Choroid plexus epithelial cell (primary cell): ENCODE measurements around the gene DENND1B.
"Not testable (repeated sequence)": the region's sequence is repeated elsewhere in the genome, so short reads cannot be mapped to it uniquely, and the experiment has no call there.

Experiments
- DNase-seq: peaks from one replicate; pipeline ENCODE4 v3.0.0-alpha.2; 2010; ENCODE audit warnings: low read depth
- H3K4me3 ChIP-seq: 2 replicates; pipeline ENCODE4 v1.5.1; 2011; ENCODE audit warnings: low read depth, mild to moderate bottlenecking, control low read depth, low read length, moderate library complexity
- TF ChIP-seq, protein P1 (sequence below): conservative IDR thresholded peaks from 2 replicates; pipeline ENCODE4 v1.5.1; 2011; ENCODE audit warnings: low read depth, mild to moderate bottlenecking, control low read depth, inconsistent platforms, low read length, moderate library complexity

DENND1B gene

GRCh38 chr1:197577580-197577979 lies 197.7 kb downstream of the DENND1B start:
- TF ChIP-seq, protein P1, sequence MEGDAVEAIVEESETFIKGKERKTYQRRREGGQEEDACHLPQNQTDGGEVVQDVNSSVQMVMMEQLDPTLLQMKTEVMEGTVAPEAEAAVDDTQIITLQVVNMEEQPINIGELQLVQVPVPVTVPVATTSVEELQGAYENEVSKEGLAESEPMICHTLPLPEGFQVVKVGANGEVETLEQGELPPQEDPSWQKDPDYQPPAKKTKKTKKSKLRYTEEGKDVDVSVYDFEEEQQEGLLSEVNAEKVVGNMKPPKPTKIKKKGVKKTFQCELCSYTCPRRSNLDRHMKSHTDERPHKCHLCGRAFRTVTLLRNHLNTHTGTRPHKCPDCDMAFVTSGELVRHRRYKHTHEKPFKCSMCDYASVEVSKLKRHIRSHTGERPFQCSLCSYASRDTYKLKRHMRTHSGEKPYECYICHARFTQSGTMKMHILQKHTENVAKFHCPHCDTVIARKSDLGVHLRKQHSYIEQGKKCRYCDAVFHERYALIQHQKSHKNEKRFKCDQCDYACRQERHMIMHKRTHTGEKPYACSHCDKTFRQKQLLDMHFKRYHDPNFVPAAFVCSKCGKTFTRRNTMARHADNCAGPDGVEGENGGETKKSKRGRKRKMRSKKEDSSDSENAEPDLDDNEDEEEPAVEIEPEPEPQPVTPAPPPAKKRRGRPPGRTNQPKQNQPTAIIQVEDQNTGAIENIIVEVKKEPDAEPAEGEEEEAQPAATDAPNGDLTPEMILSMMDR: no peak
- no peak for DNase-seq

DNA sequence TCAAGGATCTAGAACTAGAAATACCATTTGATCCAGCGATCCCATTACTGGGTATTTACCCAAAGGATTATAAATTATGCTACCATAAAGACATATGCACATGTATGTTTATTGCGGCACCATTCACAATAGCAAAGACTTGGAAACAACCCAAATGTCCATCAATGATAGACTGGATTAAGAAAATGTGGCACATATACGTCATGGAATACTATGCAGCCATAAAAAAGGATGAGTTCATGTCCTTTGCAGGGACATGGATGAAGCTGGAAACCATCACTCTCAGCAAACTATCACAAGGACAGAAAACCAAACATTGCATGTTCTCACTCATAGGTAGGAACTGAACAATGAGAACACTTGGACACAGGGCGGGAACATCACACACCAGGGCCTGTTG lies 199.7 kb downstream of the DENND1B start:
- not testable (repeated sequence) for H3K4me3 ChIP-seq

More at GRCh38 chr1:197577580-197577979, 197.7 kb downstream of the DENND1B start:
- H3K4me3 ChIP-seq: no peak overlapping the region

GRCh38 chr1:197572169-197572568 lies 203.1 kb downstream of the DENND1B start:
- no peak for DNase-seq
- no peak overlapping the region for H3K4me3 ChIP-seq
- TF ChIP-seq, protein P1: no peak

More for the DNA sequence above, 199.7 kb downstream of the DENND1B start:
- not testable (repeated sequence) for DNase-seq

DNA sequence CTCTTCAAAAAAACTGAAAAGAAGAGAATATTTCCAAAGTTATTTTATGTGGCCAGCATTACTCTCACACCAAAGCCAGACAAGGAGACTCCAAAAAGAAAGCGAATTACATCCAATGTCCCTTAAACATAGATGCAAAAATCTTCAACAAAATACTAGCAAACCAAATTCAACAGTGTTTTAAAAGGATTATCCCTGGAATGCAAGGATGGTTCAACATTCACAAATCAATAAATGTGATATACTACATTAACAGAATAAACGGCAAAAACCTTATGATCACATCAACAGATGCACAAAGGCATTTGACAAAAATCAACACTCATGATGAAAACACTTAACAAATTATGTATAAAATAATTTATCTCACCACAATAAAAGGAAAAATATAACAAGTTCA lies 207.8 kb downstream of the DENND1B start:
- TF ChIP-seq, protein P1: no peak
- peak; percentile 11 for DNase-seq
- H3K4me3 ChIP-seq: no peak overlapping the region

- no peak overlapping the region for H3K4me3 ChIP-seq
- TF ChIP-seq, protein P1: no peak
- no peak for DNase-seq
These were observed 214.2 kb downstream of the DENND1B start for GRCh38 chr1:197561041-197561440.

GRCh38 chr1:197559655-197560054 lies 215.6 kb downstream of the DENND1B start:
- DNase-seq: no peak
- H3K4me3 ChIP-seq: no peak overlapping the region
- TF ChIP-seq, protein P1: no peak

- DNase-seq: peak; percentile 23
- H3K4me3 ChIP-seq: no peak overlapping the region
- TF ChIP-seq, protein P1: no peak
These were observed 216.0 kb downstream of the DENND1B start for GRCh38 chr1:197559244-197559643.
